ENCODE results near the gene DENND4C. TPM values are rescaled to one million over a fixed set of nuclear protein-coding genes. Genes with fewer than 3 reads are reported as not detected.

DENND4C gene
- total RNA-seq, 2 experiments from 2014 or later, result 17.4 to 18.5 TPM

GRCh38 chr9:19371942-19372341, 141.4 kb downstream of the DENND4C start:
- ChIA-PET POLR2A (interaction anchor here (2.6 kb wide), 1 partner anchor 8 kb away, joined by 24 read pairs; the partner anchor contains the start of gene RPS6), CTCF (interaction anchor here (1.0 to 1.9 kb wide), 2 partner anchors 11 to 13 kb away, joined by 3 to 7 read pairs; no protein-coding TSS in a partner anchor)
- ATAC-seq, result no peak
- TF ChIP-seq CTCF (IDR thresholded peaks at IDR 0.05), result no peak
- no peaks in the 10 kb centered on the region for H3K9me3 Mint-ChIP-seq
- DNase-seq, result peak; percentile 12
- H3K27ac Mint-ChIP-seq, result no peak overlapping the region
- H3K27me3 Mint-ChIP-seq, result no peaks in the 10 kb centered on the region
- intact Hi-C loops (cut with micrococcal nuclease), result loop anchor here (10.0 kb wide), 1 partner anchor 317 kb away; no protein-coding TSS in a partner anchor
- peaks cover 32% of the 10 kb centered on the region for H3K36me3 Mint-ChIP-seq (ENCODE audit: low read depth)
- H3K4me3 Mint-ChIP-seq, result no peak overlapping the region
- H3K4me1 Mint-ChIP-seq (ENCODE audit: low read depth), result peaks cover 17% of the 10 kb centered on the region

DNA sequence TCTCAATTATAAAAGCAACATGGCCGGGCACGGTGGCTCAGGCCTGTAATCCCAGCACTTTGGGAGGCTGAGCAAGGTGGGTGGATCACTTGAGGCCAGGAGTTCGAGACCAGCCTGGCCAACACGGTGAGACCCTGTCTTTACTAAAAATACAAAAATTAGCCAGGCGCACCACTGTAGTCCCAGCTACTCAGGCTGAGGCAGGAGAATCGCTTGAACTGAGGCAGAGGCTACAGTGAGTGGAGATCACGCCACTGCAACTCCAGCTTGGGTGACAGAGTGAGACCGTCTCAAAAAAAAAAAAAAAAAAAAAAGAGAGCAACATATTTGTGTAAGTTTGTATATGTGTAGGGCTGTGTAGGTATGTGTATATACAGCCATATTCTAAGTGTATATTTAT, 142.1 kb downstream of the DENND4C start:
- Mint-ChIP-seq H3K4me3 (no peak overlapping the region), H3K9me3 (no peaks in the 10 kb centered on the region), H3K27ac (peak overlapping the region; percentile 34), H3K27me3 (no peaks in the 10 kb centered on the region), H3K4me1 (ENCODE audit: low read depth) (peaks cover 23% of the 10 kb centered on the region), H3K36me3 (ENCODE audit: low read depth) (peaks cover 38% of the 10 kb centered on the region)
- DNase-seq (no peak), ATAC-seq (no peak)
- intact Hi-C loops (cut with micrococcal nuclease), result loop anchor here (10.0 kb wide), 1 partner anchor 318 kb away; no protein-coding TSS in a partner anchor
- TF ChIP-seq CTCF (IDR thresholded peaks at IDR 0.05), result no peak
- ChIA-PET CTCF (no interaction called here), POLR2A (interaction anchor here (0.8 to 1.1 kb wide), 2 partner anchors 142 to 248 kb away, joined by 3 read pairs; partner anchors contain the start of gene DENND4C)

GRCh38 chr9:19373527-19373926, 143.0 kb downstream of the DENND4C start:
- POLR2A ChIA-PET, result interaction anchor here (0.8 to 1.1 kb wide), 3 partner anchors 27 to 249 kb away, joined by 3 read pairs; partner anchors contain the start of gene DENND4C
- H3K36me3 Mint-ChIP-seq (ENCODE audit: low read depth), result peaks cover 48% of the 10 kb centered on the region
- H3K27me3 Mint-ChIP-seq, result no peaks in the 10 kb centered on the region
- intact Hi-C loops (cut with micrococcal nuclease), result loop anchor here (10.0 kb wide), 1 partner anchor 319 kb away; no protein-coding TSS in a partner anchor
- ATAC-seq, result no peak
- peak overlapping the region; percentile 56 for H3K27ac Mint-ChIP-seq
- CTCF ChIA-PET, result no interaction called here
- no peak for TF ChIP-seq CTCF (IDR thresholded peaks at IDR 0.05)
- H3K4me3 Mint-ChIP-seq, result no peak overlapping the region
- no peaks in the 10 kb centered on the region for H3K9me3 Mint-ChIP-seq
- no peak for DNase-seq
- peaks cover 27% of the 10 kb centered on the region for H3K4me1 Mint-ChIP-seq (ENCODE audit: low read depth)

GRCh38 chr9:19375538-19375937, 145.0 kb downstream of the DENND4C start:
- no peak for TF ChIP-seq CTCF (IDR thresholded peaks at IDR 0.05)
- CTCF ChIA-PET, result interaction anchor here (1.0 to 2.4 kb wide), 3 partner anchors 82 to 90 kb away, joined by 3 to 13 read pairs (median 4); no protein-coding TSS in a partner anchor
- H3K9me3 Mint-ChIP-seq, result no peaks in the 10 kb centered on the region
- H3K36me3 Mint-ChIP-seq (ENCODE audit: low read depth), result peaks cover 68% of the 10 kb centered on the region
- peaks cover 27% of the 10 kb centered on the region for H3K4me1 Mint-ChIP-seq (ENCODE audit: low read depth)
- no peaks in the 10 kb centered on the region for H3K27me3 Mint-ChIP-seq
- ATAC-seq, result no peak
- no peak overlapping the region for H3K4me3 Mint-ChIP-seq
- peak overlapping the region; percentile 52 for H3K27ac Mint-ChIP-seq
- POLR2A ChIA-PET, result interaction anchor here (0.6 to 2.4 kb wide), 10 partner anchors 15 to 327 kb away, joined by 3 to 9 read pairs (median 4); partner anchors contain the start of genes ACER2 and RRAGA
- no peak for DNase-seq
- intact Hi-C loops (cut with micrococcal nuclease), result loop anchor here (5.0 to 10.0 kb wide), 3 partner anchors 143 to 321 kb away; partner anchors contain the start of genes DENND4C and HAUS6

- ChIA-PET POLR2A (interaction anchor here (0.6 to 2.4 kb wide), 7 partner anchors 8 to 317 kb away, joined by 3 to 9 read pairs (median 3); no protein-coding TSS in a partner anchor), CTCF (interaction anchor here (2.4 kb wide), 1 partner anchor 88 kb away, joined by 13 read pairs; no protein-coding TSS in a partner anchor)
- Mint-ChIP-seq H3K4me3 (peak overlapping the region; percentile 98), H3K36me3 (ENCODE audit: low read depth) (peaks cover 75% of the 10 kb centered on the region), H3K27me3 (no peaks in the 10 kb centered on the region), H3K27ac (peak overlapping the region; percentile 81), H3K9me3 (no peaks in the 10 kb centered on the region), H3K4me1 (ENCODE audit: low read depth) (peaks cover 38% of the 10 kb centered on the region)
- ATAC-seq (no peak), DNase-seq (no peak)
- no peak for TF ChIP-seq CTCF (IDR thresholded peaks at IDR 0.05)
- intact Hi-C loops (cut with micrococcal nuclease), result loop anchor here (5.0 to 10.0 kb wide), 3 partner anchors 145 to 322 kb away; partner anchors contain the start of genes DENND4C and HAUS6
Observed at GRCh38 chr9:19376931-19377330, 146.4 kb downstream of the DENND4C start.
